Measurements from ENCODE around the gene MBD4.
A peak's percentile ranks its signal among the peaks of the same experiment; 100 is the strongest.
"Not testable (repeated sequence)": the region's sequence is repeated elsewhere in the genome, so short reads cannot be mapped to it uniquely, and the experiment has no call there.

The MBD4 gene

DNA sequence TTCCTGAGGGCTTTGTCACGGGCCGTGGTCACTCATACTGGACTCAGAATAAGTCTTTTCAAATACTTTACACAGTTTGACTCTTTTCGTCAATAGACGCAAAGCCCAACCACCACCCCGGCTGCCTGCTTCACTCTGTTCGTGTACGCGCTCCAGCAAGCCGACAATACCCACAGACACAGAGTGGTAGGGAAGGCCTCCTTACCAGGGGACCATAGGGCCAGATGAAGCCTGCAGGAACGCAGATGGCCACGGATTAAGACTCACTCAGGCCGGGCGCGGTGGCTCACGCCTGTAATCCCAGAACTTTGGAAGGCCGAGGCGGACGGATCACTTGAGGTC is 41.0 kb downstream of the MBD4 start:
- TF ChIP-seq, protein P1, sequence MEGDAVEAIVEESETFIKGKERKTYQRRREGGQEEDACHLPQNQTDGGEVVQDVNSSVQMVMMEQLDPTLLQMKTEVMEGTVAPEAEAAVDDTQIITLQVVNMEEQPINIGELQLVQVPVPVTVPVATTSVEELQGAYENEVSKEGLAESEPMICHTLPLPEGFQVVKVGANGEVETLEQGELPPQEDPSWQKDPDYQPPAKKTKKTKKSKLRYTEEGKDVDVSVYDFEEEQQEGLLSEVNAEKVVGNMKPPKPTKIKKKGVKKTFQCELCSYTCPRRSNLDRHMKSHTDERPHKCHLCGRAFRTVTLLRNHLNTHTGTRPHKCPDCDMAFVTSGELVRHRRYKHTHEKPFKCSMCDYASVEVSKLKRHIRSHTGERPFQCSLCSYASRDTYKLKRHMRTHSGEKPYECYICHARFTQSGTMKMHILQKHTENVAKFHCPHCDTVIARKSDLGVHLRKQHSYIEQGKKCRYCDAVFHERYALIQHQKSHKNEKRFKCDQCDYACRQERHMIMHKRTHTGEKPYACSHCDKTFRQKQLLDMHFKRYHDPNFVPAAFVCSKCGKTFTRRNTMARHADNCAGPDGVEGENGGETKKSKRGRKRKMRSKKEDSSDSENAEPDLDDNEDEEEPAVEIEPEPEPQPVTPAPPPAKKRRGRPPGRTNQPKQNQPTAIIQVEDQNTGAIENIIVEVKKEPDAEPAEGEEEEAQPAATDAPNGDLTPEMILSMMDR (conservative IDR thresholded peaks at IDR 0.05) = no peak
- TF ChIP-seq ZFX (IDR thresholded peaks at IDR 0.05) = peak; percentile 58; the same call in 1 of the 2 replicates
- peak overlapping the region; percentile 87 for H3K27ac ChIP-seq

DNA sequence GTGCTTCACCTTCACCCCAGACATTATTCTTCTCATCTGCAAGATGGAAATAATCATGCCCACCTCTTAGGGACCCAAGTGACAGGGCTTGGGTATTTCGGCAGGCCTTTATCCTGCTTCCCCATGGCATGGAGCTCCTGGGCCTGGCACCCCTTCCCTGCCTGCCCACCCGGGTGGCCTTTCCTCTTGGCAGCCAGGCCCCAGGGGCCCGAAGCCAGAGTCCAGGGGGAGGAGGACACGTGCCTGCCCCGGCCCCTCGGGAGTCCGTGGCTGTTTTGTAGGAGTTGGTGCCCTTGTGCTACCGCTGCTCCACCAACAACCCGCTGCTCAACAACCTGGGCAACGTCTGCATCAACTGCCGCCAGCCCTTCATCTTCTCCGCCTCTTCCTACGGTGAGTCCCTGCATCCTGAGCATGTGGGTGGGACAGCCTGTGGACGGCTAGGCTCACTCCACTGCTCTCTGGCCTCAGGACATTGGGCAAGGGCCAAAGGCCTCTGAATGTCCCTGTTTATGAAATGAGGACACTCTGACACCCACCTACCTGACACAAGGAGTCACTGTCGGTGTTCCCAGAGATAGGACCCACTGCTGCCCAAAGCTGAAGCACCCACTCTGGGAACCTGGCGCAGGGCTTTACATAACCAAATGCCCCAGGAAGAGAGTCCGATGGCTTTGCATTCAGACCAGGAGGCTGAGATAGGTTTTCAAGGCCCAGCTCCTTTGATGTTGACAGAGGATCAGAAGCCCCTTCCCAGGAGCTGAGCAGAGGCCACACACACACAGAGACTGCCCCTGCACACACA is 45.8 kb downstream of the MBD4 start:
- H3K27ac ChIP-seq = not testable (repeated sequence)

DNA sequence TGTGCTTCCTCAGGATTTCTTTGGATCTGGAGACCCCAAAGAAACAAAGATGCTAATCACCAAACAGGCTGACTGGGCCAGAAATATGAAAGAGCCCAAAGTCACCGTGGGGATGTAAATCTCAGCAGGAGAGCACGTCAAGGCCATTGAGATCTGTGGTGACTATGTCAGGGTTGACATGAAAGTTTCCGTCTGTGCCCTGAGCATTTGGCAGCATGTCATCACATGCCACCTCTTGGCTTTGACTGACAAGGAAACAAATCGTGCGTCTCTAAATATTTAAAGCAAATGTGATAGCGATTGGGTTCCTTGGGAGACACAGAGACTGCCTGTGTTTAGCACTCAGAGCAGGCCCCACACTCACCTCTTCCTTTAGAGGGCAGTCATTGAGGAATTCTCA is 46.5 kb downstream of the MBD4 start:
- H3K27ac ChIP-seq = no peak overlapping the region
- no peak for TF ChIP-seq ZFX (IDR thresholded peaks at IDR 0.05)
- TF ChIP-seq, protein P1 (conservative IDR thresholded peaks at IDR 0.05) = no peak

DNA sequence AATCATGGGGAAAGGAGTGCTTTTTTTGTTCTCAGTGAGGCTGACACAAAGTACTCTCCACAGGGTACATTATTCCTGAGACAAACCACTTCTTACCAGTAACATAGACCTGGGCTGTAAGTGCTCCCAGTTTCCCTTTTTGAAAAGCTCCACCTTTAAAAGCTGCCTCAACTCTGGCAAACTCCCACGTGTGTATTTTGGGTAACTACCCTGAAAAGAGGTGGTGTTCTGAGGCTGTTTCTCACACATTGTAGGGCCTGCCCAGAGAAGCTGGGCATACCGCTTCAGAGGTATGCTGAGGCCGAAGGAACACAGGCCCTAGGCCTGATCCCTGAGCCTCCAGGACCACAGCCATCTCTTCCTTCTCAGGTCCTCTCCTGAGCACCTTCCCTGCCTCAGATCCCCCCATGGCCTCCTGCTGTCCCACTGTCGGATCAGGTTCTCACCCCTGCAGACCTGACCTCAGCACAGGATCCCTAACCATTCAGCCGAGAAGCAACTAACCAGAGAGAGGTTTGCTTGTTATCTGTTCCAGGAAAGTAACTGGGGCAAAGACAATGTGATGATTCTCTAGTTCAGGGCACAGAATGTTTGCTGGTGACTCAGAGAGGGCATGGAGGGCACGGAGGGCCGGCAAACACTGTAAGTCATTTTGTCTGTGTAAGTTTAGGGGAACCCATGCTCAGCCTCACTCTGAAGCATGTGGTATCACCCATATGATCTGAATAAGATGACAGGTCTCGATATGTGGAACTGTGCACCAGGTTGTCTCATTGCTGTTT is 47.5 kb downstream of the MBD4 start:
- H3K27ac ChIP-seq = not testable (repeated sequence)

DNA sequence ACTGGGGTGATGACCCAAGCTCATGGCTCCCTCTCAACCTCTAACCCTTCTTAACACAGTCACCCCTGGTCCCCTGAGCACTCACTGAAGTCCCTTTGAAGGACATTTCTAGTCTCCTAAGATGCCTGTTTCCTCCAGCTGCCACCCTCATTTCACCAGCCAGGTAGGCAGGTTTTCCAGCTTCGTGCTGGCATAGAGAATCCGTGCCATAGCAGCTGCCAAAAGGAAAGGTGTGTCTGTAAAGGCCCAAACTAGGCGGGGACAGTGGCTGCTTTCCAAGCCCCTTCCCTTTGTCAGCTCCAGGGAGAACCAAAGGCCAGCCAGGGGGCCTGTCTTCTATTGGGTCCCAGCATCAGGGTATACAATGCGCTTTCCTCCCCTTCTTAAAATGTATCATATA is 48.2 kb downstream of the MBD4 start:
- not testable (repeated sequence) for H3K27ac ChIP-seq

DNA sequence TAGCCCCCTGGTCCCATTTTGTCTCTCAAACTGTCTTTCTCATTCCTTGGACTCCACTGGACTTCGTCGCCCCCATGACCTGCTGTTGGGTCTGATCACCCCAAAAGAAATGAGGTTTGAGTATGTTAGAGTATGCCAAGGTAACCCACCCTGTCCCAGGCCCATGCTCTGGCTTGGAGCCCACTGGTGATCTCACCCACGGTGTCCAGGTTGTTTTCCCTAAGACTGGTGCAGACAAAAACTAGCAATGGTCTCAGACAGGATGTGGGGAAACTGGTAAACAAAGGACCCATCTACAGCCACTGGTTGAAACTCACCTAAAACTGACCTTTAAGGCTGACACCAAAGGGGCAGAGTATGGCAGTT is 50.2 kb downstream of the MBD4 start:
- TF ChIP-seq, protein P1 (conservative IDR thresholded peaks at IDR 0.05) = no peak
- TF ChIP-seq ZFX (IDR thresholded peaks at IDR 0.05) = no peak
- H3K27ac ChIP-seq = no peak overlapping the region

DNA sequence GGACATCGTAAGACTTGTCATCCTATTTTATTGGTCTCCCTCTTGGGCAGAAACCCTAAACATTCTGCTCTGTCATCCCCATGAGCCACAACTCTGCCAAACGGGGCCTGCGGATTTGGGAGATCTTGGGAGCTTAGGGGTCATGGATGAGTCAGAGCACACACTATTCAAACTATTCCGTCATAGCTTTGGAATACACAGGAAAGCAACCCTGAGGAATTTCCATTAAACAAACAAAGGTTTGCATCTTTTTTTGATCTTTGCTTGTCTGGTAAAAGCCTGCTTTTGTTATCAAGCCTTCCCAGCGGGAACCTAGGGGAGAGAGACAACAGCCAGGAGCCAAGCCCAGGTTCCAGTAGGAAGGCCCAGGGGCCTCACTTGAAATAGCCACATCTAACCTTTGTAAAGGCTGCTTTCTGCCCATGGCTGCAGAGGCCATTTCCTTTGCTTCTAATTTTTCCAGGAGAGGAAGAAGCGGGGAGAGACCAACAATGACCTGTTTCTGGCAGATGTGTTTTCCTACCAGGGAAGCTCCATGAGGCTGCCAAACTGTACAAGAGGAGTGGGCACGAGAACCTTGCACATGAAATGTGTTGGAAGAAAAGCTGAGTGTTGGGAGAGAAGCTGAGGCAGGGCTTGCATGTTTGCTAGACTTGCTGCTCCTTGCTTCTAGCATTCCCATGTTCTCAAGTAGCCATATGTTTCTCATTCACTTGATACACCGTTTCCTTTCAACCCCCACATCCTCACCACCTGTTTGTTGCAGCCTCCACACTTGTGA is 50.8 kb downstream of the MBD4 start:
- H3K27ac ChIP-seq = not testable (repeated sequence)

DNA sequence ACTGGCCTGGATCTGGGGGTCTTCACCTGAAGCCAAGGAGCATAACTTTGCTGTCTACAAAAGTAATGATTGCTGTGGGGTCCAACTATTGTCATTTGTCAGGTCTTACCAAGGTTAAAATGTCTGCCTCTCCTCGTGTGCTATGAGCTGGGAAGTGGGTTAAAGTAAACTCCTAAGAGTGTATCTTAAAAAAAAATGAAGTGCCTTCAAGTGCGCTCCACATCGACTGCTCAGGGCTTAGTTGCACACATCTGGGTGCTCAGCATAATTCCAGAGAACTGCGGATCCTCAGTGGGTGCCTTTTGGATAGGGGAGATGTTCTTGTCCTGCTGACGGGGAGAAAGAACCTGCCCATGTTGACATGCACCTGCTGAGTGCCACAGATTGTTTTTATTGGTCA is 52.3 kb downstream of the MBD4 start:
- no peak for TF ChIP-seq ZFX (IDR thresholded peaks at IDR 0.05)
- TF ChIP-seq, protein P1 (conservative IDR thresholded peaks at IDR 0.05) = no peak
- no peak overlapping the region for H3K27ac ChIP-seq

DNA sequence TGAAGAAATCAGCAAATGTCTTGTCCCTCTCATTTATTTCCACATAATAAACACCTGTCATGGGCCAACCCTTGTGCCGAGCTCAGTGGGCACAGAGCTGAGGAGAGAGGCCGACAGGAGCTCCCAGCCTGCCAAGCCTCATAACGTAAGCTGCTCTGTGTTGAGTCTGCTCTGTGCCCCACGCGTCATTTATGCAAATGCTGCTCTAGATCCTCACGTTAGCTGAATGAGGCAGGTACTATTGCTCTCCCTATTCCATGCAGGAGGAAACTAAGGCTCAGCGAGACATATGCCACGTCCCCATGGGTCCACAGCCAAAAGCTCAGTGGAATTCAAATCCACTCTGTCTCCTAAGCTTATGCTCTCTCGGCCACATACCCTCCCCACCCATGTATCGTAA is 52.8 kb downstream of the MBD4 start:
- H3K27ac ChIP-seq = no peak overlapping the region

DNA sequence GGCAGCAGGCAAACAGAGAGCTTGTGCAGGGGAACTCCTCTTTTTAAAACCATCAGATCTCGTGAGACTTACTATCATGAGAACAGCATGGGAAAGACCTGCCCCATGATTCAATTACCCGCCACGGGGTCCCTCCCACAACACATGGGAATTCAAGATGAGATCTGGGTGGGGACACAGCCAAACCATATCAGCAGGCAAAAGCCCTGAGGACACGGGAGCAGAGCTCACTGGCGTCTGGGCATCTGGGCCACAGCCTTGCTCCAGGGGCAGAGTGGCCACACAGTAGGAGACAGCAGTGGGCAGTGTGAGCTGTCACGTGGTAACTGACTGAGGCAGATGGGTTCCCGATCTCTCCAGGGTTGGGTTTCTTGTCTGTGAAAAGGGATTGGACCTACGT is 54.2 kb downstream of the MBD4 start:
- H3K27ac ChIP-seq = not testable (repeated sequence)

More for the DNA sequence above, 52.8 kb downstream of the MBD4 start:
- TF ChIP-seq, protein P1 (conservative IDR thresholded peaks at IDR 0.05) = no peak
- no peak for TF ChIP-seq ZFX (IDR thresholded peaks at IDR 0.05)

All from C4-2B (cell line).